Spleen (tissue), 11 donors: ENCODE data around the gene TTC28. TPM values are rescaled to one million over a fixed set of nuclear protein-coding genes. Genes with fewer than 3 reads are reported as not detected.
"Not testable (repeated sequence)": the region's sequence is repeated elsewhere in the genome, so short reads cannot be mapped to it uniquely, and the experiment has no call there.

Source experiments
- DNase-seq: peaks from one replicate; pipeline ENCODE4 v3.0.0-alpha.2; 2020
- H3K27ac ChIP-seq, 8 donors: fragments of 200-600 bp; sonication (generic) in 7 of 8; 1 replicate in 4 of 8; 2 replicates in 4 of 8; pipeline versions ENCODE4 v1.5.0 to v1.8.0; 2016 to 2021; ENCODE audit warnings: inconsistent platforms in 4 of 8, mild to moderate bottlenecking in 4 of 8, moderate library complexity in 1 of 8
- H3K27me3 ChIP-seq, 7 donors: fragments of 200-600 bp; sonication (generic) in 6 of 7; replicated peaks in 1 of 7; 1 replicate in 4 of 7; 2 replicates in 3 of 7; pipeline versions ENCODE4 v1.5.0 to v1.8.0; 2016 to 2021; ENCODE audit warnings: inconsistent platforms in 3 of 7, mild to moderate bottlenecking in 1 of 7
- H3K36me3 ChIP-seq, 6 donors: fragments of 200-600 bp; sonication (generic) in 5 of 6; 1 replicate in 4 of 6; 2 replicates in 2 of 6; pipeline versions ENCODE4 v1.5.0 to v1.8.0; 2016 to 2021; ENCODE audit warnings: inconsistent platforms in 2 of 6
- H3K4me1 ChIP-seq, 6 donors: fragments of 200-600 bp; sonication (generic) in 5 of 6; 1 replicate in 3 of 6; 2 replicates in 3 of 6; pipeline versions ENCODE4 v1.5.0 to v1.8.0; 2016 to 2021; ENCODE audit warnings: inconsistent platforms in 3 of 6
- H3K4me3 ChIP-seq, 8 donors: fragments of 200-600 bp; sonication (generic) in 7 of 8; 1 replicate in 4 of 8; 2 replicates in 4 of 8; pipeline versions ENCODE4 v1.5.0 to v1.8.0; 2016 to 2021; ENCODE audit warnings: inconsistent platforms in 4 of 8, mild to moderate bottlenecking in 4 of 8, moderate library complexity in 2 of 8
- H3K9me3 ChIP-seq, 8 donors: fragments of 200-600 bp; sonication (generic) in 7 of 8; 1 replicate in 4 of 8; 2 replicates in 4 of 8; pipeline versions ENCODE4 v1.5.0 to v1.8.0; 2016 to 2021; ENCODE audit warnings: inconsistent platforms in 4 of 8
- POLR2A ChIP-seq, 3 donors: fragments of 450-650 bp; IDR thresholded peaks; one replicate each; pipeline ENCODE4 v1.5.1; 2017; ENCODE audit warnings: antibody characterized with exemption in 3 of 3, mild to moderate bottlenecking in 1 of 3
- POLR2AphosphoS5 ChIP-seq, 3 donors: sonication (generic); formaldehyde crosslinking; IDR thresholded peaks; one replicate each; pipeline ENCODE4 v1.5.1; 2017; ENCODE audit warnings: antibody characterized with exemption in 3 of 3
- WGBS, 5 donors: extraction: QIAGEN DNeasy Blood & Tissue Kit in 3 of 5; methylation state at CpG; one replicate each; pipeline versions ENCODE4 v1.1.5 to v1.1.7; 2013 to 2018; 5-methylcytosine and 5-hydroxymethylcytosine counted together
- intact Hi-C: fragments of 100-400 bp; cut with DNase I; formaldehyde crosslinking; loops from one replicate; pipeline ENCODE4 v1.15.0; 2023; ENCODE audit warnings: low total_unique reads
- polyA plus RNA-seq, 3 donors: library from polyadenylated mRNA; stranded (reverse); fragments of 200-250 nt; gene quantifications; one replicate each; pipeline ENCODE4 v1.2.1, GENCODE V29; 2013
- total RNA-seq, 7 donors: library from RNA; depleted of rRNA in 3 of 7; stranded (reverse); fragments of >200 nt in 3 of 7; fragmentation: NEBNext Ultra II Directional in 4 of 7; extraction: Animal tissue kit (Norgen Biotek cat#: 25700) in 4 of 7; gene quantifications; one replicate each; pipeline versions ENCODE4 v1.1.0 to v1.2.1, GENCODE V29; 2016 to 2021
- TF ChIP-seq, protein P1 (sequence below), 11 experiments: fragments of 200-600 bp in 7 of 11; fragments of 450-650 bp in 4 of 11; sonication (generic) in 4 of 11; IDR thresholded peaks in 8 of 11; conservative IDR thresholded peaks in 3 of 11; 1 replicate in 7 of 11; 2 replicates in 4 of 11; pipeline versions ENCODE4 v1.4.0 to v1.8.0; 2016 to 2021; ENCODE audit warnings: antibody characterized with exemption in 11 of 11, inconsistent platforms in 4 of 11, mild to moderate bottlenecking in 1 of 11
- donor health status: healthy with polysubstance abuse.
- donor health status: DM: no; HTN: no; CAD: no; lungs with moderate emphysema.
- donor health status: DM: no; HTN: no; CAD: no.
- donor health status: Bipolar disorder and iron deficiency.
- donor health status: healthy.
- donor health status: DM: no; HTN: no; CAD: no.
- donor health status: DM: yes; HTN: yes; CAD: no.

Gene TTC28
- total and polyA plus RNA-seq, 10 donors, result 0.62 to 69.0 (median 33.5) TPM

DNA sequence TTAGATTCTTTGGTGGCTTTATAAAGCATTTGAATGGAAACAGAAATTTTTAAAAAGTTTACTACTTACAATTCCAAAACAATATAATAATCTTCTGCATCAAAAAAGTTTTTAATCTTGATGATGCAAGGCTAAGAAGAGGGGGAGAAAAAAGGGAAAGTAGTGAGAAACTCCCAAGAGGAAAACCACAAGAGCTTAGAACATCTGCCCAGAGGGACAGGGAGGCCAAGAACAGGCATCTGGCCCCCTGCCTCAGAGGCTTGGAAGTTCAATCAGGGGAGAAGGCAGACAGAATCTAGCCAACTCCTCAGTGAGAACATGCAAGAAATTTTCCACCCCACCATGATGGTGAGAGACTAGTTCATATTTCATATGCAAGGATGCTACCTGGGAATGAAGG, 23.8 kb upstream of the TTC28 start:
- H3K9me3 ChIP-seq, result no peaks in the 10 kb centered on the region
- peaks cover 0 to 60% (median 0%) of the 10 kb centered on the region in 6 donors for H3K36me3 ChIP-seq
- H3K27me3 ChIP-seq, result no peaks in the 10 kb centered on the region
- no peak for DNase-seq
- no peak overlapping the region for H3K27ac ChIP-seq
- H3K4me1 ChIP-seq, result peaks cover 0 to 27% (median 8%) of the 10 kb centered on the region in 6 donors
- TF ChIP-seq, protein P1, sequence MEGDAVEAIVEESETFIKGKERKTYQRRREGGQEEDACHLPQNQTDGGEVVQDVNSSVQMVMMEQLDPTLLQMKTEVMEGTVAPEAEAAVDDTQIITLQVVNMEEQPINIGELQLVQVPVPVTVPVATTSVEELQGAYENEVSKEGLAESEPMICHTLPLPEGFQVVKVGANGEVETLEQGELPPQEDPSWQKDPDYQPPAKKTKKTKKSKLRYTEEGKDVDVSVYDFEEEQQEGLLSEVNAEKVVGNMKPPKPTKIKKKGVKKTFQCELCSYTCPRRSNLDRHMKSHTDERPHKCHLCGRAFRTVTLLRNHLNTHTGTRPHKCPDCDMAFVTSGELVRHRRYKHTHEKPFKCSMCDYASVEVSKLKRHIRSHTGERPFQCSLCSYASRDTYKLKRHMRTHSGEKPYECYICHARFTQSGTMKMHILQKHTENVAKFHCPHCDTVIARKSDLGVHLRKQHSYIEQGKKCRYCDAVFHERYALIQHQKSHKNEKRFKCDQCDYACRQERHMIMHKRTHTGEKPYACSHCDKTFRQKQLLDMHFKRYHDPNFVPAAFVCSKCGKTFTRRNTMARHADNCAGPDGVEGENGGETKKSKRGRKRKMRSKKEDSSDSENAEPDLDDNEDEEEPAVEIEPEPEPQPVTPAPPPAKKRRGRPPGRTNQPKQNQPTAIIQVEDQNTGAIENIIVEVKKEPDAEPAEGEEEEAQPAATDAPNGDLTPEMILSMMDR (IDR thresholded peaks at IDR 0.05 in 8 of 11, conservative IDR thresholded peaks at IDR 0.05 in 3 of 11), result no peak
- TF ChIP-seq POLR2AphosphoS5 (IDR thresholded peaks at IDR 0.05), result no peak
- no peak for TF ChIP-seq POLR2A (IDR thresholded peaks at IDR 0.05)
- intact Hi-C loops, result no loop called here
- H3K4me3 ChIP-seq, result no peak overlapping the region

DNA sequence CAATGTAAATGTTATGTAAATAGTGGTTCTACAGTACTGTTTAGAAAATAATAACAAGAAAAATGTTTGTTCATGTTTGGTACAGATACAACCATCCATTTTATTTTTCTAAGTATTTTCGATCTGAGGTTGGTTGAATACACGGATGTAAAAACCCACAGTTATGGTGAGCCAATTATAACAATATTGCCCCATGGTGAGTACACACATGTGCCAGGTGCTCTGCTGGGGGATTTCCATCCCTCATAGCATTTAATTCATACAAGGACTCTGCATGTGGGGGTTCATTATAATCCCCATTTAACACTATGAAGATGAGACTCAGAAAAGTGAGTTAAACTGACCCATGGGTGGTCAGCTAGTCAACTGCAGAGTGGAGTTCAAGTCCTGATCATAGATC, 23.3 kb upstream of the TTC28 start:
- Histone ChIP-seq H3K4me3 (no peak overlapping the region), H3K27me3 (no peaks in the 10 kb centered on the region), H3K36me3 (peaks cover 0 to 59% (median 0%) of the 10 kb centered on the region in 6 donors), H3K9me3 (no peaks in the 10 kb centered on the region), H3K4me1 (peaks cover 0 to 27% (median 8%) of the 10 kb centered on the region in 6 donors), H3K27ac (no peak overlapping the region)
- intact Hi-C loops, result no loop called here
- no peak for DNase-seq
- no peak for TF ChIP-seq POLR2AphosphoS5 (IDR thresholded peaks at IDR 0.05)
- TF ChIP-seq POLR2A (IDR thresholded peaks at IDR 0.05), result no peak
- TF ChIP-seq, protein P1 (IDR thresholded peaks at IDR 0.05 in 8 of 11, conservative IDR thresholded peaks at IDR 0.05 in 3 of 11), result no peak
- WGBS, 5 donors, result 73 to 94% (median 82%) methylated on average over 2 of the region's 2 CpGs

DNA sequence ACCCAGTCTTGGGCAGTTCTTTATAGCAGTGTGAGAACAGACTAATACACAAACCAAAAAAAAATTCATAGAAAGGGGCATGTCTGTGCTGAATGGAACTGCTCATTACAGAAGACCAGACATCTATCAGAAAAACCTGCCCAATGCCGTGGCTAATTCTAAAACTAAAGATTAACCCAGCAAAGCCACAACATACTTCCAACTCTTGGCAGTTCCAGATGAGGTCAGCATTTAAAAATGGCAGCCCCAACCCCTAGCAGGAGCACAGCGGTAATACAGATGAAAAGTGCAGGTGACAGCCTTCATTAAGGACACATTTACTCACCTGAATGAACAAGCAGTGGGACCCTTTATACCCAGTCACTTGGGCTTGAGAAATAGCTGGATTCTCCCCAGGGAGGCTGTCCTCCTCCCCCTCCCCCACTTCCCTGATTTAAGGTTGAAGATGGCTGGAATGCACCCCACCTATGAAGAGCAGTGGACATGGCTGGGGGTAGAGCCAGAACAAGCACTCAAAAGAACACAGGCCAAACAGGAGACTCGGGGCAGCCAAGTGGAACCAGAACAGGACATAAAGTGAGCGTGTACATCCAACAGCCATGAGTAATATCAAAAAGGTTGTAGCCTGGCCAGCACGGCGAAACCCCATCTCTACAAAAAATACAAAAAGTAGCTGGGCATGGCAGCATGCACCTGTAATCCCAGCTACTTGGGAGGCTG, 13.6 kb upstream of the TTC28 start:
- H3K27me3 ChIP-seq, H3K4me1 ChIP-seq, H3K4me3 ChIP-seq, H3K9me3 ChIP-seq, intact Hi-C loops, DNase-seq, H3K27ac ChIP-seq: not testable (repeated sequence)
- 93 to 100% (median 95%) methylated on average over 6 of the region's 6 CpGs for WGBS, 5 donors
- peaks cover 0 to 51% (median 3%) of the 10 kb centered on the region in 6 donors for H3K36me3 ChIP-seq

DNA sequence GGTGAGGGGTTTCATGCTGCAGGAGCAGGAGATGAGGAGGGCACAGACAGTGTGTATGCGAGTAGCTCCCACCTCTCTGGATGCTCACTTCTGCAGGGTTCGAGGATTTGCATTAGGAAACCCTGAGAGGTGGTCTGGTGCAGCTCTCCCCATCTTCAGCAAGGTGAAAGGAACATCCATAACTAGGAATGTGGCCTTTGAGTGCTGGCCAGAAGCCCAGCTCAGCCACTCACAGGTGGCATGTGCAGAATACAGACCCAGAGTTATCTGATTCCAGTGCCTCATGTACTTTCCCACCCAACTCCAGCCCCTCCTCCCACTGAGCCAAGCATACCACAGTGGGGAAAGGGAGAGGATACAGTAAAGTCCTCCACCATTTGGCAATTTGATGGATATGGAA, 10.2 kb upstream of the TTC28 start:
- intact Hi-C loops, result not testable (repeated sequence)

DNA sequence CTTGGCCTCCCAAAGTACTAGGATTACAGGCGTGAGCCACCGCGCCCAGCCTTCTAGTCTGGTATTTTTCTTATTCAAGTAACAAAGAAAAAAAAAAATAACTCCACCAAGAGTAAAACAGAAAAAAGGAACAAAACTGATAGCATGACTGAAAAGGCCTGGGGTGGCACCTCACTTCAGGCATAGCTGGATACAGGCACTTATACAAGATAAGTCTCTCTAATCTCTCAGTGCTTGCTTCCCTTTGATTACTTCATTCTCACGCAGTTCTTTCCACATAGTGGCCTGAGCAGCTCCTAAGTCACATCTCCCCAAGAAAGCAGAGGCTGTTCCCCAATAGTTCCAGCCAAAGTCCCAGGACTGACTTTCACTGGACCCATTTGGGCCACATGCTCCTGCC, 3.3 kb upstream of the TTC28 start:
- intact Hi-C loops, H3K4me3 ChIP-seq, H3K9me3 ChIP-seq, DNase-seq, H3K27ac ChIP-seq: not testable (repeated sequence)
- peaks cover 0 to 11% (median 0%) of the 10 kb centered on the region in 6 donors for H3K36me3 ChIP-seq
- H3K4me1 ChIP-seq, result peaks cover 0 to 21% (median 8%) of the 10 kb centered on the region in 6 donors
- H3K27me3 ChIP-seq, result peaks cover 0 to 30% (median 9%) of the 10 kb centered on the region in 7 donors
- WGBS, 5 donors, result 83 to 91% (median 86%) methylated on average over 4 of the region's 4 CpGs

More for the DNA sequence above, 10.2 kb upstream of the TTC28 start:
- WGBS, 5 donors, result 88 to 97% (median 95%) methylated on average over 2 of the region's 2 CpGs
- not testable (repeated sequence) for H3K27me3 ChIP-seq, H3K27ac ChIP-seq, H3K9me3 ChIP-seq, H3K4me3 ChIP-seq, DNase-seq, H3K4me1 ChIP-seq
- H3K36me3 ChIP-seq, result peaks cover 0 to 38% (median 0%) of the 10 kb centered on the region in 6 donors

DNA sequence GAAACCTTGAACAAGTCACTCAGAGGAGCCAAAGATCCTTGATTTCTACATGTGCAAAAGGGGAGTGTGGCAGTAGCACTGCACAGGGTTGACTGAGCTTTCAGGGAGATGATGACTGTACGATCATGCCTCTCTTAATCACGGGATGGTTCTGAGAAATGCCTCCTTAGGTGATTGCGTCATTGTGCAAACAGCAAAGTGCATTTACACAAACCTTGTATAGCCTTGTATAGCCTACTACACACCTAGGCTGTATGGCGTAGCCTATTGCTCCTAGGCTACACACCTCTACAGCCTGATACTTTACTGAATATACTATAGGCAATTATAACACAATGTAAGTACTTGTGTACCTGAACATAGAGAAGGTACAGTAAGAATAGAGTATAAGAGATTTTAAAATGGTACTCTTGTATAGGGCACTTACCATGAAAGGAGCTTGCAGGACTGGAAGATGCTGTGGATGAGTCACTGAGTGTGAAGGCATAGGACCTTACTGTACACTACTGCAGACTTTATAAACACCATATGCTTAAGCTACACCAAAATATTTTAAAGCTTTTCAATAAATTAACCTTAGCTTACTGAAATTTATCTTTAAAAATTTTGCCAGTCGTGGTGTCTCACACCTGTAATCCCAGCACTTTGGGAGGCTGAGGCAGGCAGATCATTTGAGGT, 1.3 kb upstream of the TTC28 start:
- H3K9me3 ChIP-seq, H3K36me3 ChIP-seq, H3K4me3 ChIP-seq, H3K27ac ChIP-seq, intact Hi-C loops, DNase-seq: not testable (repeated sequence)
- peaks cover 0 to 50% (median 9%) of the 10 kb centered on the region in 7 donors for H3K27me3 ChIP-seq
- peaks cover 0 to 24% (median 12%) of the 10 kb centered on the region in 6 donors for H3K4me1 ChIP-seq
- WGBS, 5 donors, result 79 to 97% (median 88%) methylated on average over 5 of the region's 5 CpGs

DNA sequence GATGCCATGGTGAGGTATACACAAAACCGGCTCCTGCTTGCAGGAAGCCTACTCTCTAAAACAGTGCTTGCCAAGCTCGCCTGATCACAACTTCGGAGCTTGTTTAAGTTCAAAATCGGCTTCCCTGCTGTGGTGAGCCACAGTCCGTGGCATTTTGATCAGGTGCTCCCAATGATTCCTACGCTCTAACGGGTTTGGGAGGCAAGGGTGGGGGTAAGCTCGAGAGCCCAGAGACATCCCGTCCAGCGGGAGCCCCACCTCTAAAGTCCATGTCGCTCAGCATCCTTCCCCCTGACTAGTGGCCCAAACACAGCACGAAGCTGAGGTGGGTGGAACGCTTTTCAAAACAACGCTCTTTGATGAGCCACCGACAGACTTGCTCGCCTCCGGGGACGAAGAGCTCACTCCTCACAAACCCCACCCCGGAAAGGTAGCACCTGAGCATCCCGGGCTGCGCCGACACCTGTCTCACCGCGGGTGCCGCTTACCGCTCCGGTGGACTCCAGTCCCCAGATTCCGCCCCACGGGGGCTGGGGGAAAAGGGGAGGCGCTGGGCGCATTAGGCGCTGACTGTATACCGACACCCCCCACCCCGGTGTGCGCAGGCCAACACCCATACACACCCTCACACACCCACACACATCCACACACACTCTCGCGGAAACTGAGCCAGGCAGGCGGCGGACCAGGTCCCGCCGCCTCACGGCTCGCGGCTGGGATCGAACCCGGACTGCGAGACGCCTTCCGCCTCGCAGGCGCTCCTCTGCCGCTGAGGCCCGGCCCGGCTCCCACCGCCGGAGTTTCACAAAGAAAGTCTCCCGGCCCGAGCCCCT, 646 bp downstream of the TTC28 start:
- Histone ChIP-seq H3K4me1 (peaks cover 5 to 39% (median 23%) of the 10 kb centered on the region in 6 donors), H3K4me3 (peak overlapping the region; percentile 48 to 77 (median 57)), H3K27ac (peak overlapping the region in 7 of 8 donors; percentile 36 to 78 (median 71)), H3K27me3 (peaks cover 0 to 66% (median 9%) of the 10 kb centered on the region in 7 donors)
- intact Hi-C loops, H3K9me3 ChIP-seq, H3K36me3 ChIP-seq: not testable (repeated sequence)
- peak; percentile 78 for DNase-seq
- 11 to 29% (median 18%) methylated on average over 33 to 58 of the region's 58 CpGs for WGBS, 5 donors

DNA sequence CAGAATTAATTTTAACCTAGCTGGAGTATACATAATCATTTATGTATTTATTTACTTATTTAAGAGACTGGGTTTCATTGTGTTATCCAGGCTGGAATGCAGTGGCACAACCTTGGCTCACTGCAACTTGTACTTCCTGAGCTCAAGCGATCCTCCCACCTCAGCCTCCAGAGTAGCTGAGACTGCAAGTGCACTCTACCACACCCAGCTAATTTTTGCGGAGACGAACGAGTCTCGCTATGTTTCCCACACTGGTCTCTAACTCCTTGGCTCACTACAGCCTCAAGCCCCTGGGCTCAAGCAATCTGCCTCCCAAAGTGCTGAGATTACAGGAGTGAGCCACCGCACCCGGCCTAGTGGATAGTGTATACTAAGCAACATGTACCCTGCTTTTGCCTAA, 1.5 kb downstream of the TTC28 start:
- not testable (repeated sequence) for H3K9me3 ChIP-seq

More for the DNA sequence above, 1.5 kb downstream of the TTC28 start:
- WGBS, 5 donors, result 69 to 88% (median 75%) methylated on average over 7 of the region's 7 CpGs
- Histone ChIP-seq H3K27me3 (peaks cover 0 to 72% (median 9%) of the 10 kb centered on the region in 7 donors), H3K4me3 (peak overlapping the region in 1 of 8 donors; percentile 77), H3K4me1 (peaks cover 11 to 47% (median 31%) of the 10 kb centered on the region in 6 donors), H3K27ac (peak overlapping the region in 3 of 8 donors; percentile 25 to 78 (median 71))
- DNase-seq, intact Hi-C loops, H3K36me3 ChIP-seq: not testable (repeated sequence)
